Measurements from ENCODE around the gene SIL1. TPM values are rescaled to one million over a fixed set of nuclear protein-coding genes. Genes with fewer than 3 reads are reported as not detected.

Gene SIL1
- total RNA-seq, 2 donors from 2014 or later = 17.2 to 20.2 TPM

DNA sequence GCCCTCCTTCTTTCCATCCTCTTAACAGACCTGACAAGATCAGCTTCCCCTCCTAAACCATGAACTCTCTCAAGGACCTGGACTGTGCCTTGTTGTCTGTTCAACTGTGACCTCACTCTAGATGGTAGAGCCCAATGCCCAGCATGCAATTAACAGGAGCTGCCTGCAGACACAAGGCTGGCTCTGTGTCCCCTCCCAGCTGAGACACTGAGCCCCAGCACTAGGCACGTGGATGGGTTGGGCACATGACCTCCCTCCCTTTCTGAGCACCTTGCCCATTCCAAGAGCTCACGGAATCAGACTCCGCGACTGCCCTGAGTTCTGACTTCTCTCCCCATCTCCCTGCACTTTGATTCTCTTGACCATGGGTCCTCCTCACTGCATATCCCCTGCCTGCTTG, 229.6 kb downstream of the SIL1 start:
- Histone ChIP-seq H3K27ac (ENCODE audit: low read depth, low read length) (no peak overlapping the region), H3K4me1 (ENCODE audit: control insufficient read depth, insufficient read depth, low read length) (peaks cover 23% of the 10 kb centered on the region), H3K9me3 (ENCODE audit: control insufficient read depth, low read length) (no peaks in the 10 kb centered on the region), H3K9ac (ENCODE audit: extremely low read depth, low read length, poor library complexity, severe bottlenecking) (no peak overlapping the region), H3K27me3 (ENCODE audit: control insufficient read depth, insufficient read depth, low read length, poor library complexity, severe bottlenecking) (no peaks in the 10 kb centered on the region), H3K4me3 (ENCODE audit: low read length) (no peak overlapping the region), H3K36me3 (ENCODE audit: control insufficient read depth, insufficient read depth, low read length) (no peaks in the 10 kb centered on the region)
- no peaks in the 10 kb centered on the region for H3K36me3 Mint-ChIP-seq (ENCODE audit: low read depth)
- peaks cover 49% of the 10 kb centered on the region for H3K4me1 Mint-ChIP-seq
- no peaks in the 10 kb centered on the region for H3K27me3 Mint-ChIP-seq (ENCODE audit: insufficient read depth)
- DNase-seq = no peak
- no peaks in the 10 kb centered on the region for H3K9me3 Mint-ChIP-seq
- no peak overlapping the region for H3K4me3 Mint-ChIP-seq
- WGBS, 2 experiments (ENCODE audit: insufficient coverage in 1 of 2, insufficient read length in 1 of 2) = 88 to 96% methylated on average over 4 of the region's 4 CpGs
- no peak overlapping the region for H3K27ac Mint-ChIP-seq
- TF ChIP-seq CTCF (conservative IDR thresholded peaks at IDR 0.05) = no peak

DNA sequence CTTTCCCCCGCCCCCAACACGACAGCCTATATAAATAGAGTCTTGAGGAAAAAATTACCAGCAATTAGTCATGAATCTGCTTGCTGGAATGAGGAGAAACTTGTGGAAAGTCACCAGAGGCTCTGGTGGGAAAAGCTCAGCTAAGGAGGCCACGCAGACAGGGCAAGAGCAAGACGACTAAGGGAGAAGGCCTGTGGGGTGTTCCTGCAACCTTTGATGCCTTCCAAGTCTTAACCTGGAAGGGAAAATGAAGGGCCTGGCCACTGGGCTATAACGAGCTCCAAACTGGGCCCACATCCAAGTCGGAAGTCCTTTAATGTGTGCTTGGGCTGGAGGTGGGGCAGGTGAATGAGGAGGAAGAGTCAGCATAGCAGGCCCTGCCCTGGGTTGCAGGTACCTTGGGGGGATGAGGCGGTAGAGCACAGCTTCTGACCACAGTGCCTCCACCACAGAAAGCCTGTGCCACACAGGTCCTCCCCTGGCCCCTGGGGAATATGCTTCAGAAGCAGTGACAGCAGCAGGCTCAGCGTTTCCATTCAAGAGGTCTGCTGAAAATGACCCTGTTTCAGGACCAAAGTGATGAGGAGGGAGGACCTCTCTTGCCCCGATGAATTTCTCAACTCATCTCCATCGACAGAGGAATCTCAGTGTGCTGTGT, 230.2 kb downstream of the SIL1 start:
- Histone ChIP-seq H3K36me3 (ENCODE audit: control insufficient read depth, insufficient read depth, low read length) (no peaks in the 10 kb centered on the region), H3K27ac (ENCODE audit: low read depth, low read length) (no peak overlapping the region), H3K27me3 (ENCODE audit: control insufficient read depth, insufficient read depth, low read length, poor library complexity, severe bottlenecking) (no peaks in the 10 kb centered on the region), H3K9me3 (ENCODE audit: control insufficient read depth, low read length) (no peaks in the 10 kb centered on the region), H3K9ac (ENCODE audit: extremely low read depth, low read length, poor library complexity, severe bottlenecking) (no peak overlapping the region), H3K4me1 (ENCODE audit: control insufficient read depth, insufficient read depth, low read length) (peaks cover 29% of the 10 kb centered on the region), H3K4me3 (ENCODE audit: low read length) (no peak overlapping the region)
- Mint-ChIP-seq H3K27me3 (ENCODE audit: insufficient read depth) (no peaks in the 10 kb centered on the region), H3K4me1 (peaks cover 56% of the 10 kb centered on the region), H3K4me3 (no peak overlapping the region), H3K27ac (no peak overlapping the region), H3K9me3 (no peaks in the 10 kb centered on the region), H3K36me3 (ENCODE audit: low read depth) (no peaks in the 10 kb centered on the region)
- no peak for DNase-seq
- 86 to 91% methylated on average over 6 to 10 of the region's 10 CpGs for WGBS, 2 experiments (ENCODE audit: insufficient coverage in 1 of 2, insufficient read length in 1 of 2)
- no peak for TF ChIP-seq CTCF (conservative IDR thresholded peaks at IDR 0.05)

DNA sequence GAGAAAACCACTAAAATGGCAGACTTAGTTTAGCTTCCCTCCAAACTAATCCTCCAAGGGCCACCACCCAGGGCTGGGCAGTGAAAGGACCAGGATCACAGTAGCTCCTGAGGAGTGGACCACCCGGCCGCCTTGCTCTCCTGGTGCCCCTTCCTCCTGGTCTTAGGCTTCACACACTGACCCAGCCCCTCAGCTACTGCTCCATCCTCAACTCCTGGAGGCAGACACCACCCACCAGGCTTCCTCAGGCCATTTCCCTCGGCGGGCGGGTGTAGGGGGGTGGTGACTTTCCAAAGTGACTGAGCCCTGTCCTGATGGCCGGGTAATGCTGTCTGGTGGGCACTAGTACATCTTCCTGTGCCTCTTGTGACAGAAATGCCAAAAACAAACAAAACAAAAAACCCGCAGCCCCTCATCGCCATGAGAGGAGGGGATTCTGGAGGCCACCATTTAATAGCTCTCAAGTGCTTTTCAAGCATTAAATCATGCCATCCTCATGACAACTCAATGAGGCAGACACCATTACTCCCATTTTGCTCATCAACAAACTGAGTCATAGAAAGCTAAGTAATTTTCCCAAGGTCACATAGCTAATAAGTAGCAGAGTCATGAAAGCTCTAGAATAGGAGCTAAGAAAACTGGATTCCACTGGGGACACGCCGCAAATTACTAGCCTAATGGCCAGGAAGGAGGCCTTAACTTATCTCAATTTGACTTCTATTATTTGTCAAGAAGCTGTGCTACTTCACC, 231.8 kb downstream of the SIL1 start:
- Mint-ChIP-seq H3K27ac (no peak overlapping the region), H3K36me3 (ENCODE audit: low read depth) (no peaks in the 10 kb centered on the region), H3K9me3 (no peaks in the 10 kb centered on the region), H3K27me3 (ENCODE audit: insufficient read depth) (no peaks in the 10 kb centered on the region), H3K4me3 (no peak overlapping the region), H3K4me1 (peaks cover 58% of the 10 kb centered on the region)
- no peaks in the 10 kb centered on the region for H3K36me3 ChIP-seq (ENCODE audit: control insufficient read depth, insufficient read depth, low read length)
- DNase-seq = no peak
- H3K27me3 ChIP-seq (ENCODE audit: control insufficient read depth, insufficient read depth, low read length, poor library complexity, severe bottlenecking) = no peaks in the 10 kb centered on the region
- TF ChIP-seq CTCF (conservative IDR thresholded peaks at IDR 0.05) = no peak
- no peak overlapping the region for H3K9ac ChIP-seq (ENCODE audit: extremely low read depth, low read length, poor library complexity, severe bottlenecking)
- peaks cover 37% of the 10 kb centered on the region for H3K4me1 ChIP-seq (ENCODE audit: control insufficient read depth, insufficient read depth, low read length)
- H3K9me3 ChIP-seq (ENCODE audit: control insufficient read depth, low read length) = no peaks in the 10 kb centered on the region
- 96 to 99% methylated on average over 5 to 10 of the region's 10 CpGs for WGBS, 2 experiments (ENCODE audit: insufficient coverage in 1 of 2, insufficient read length in 1 of 2)
- no peak overlapping the region for H3K4me3 ChIP-seq (ENCODE audit: low read length)
- H3K27ac ChIP-seq (ENCODE audit: low read depth, low read length) = no peak overlapping the region

All from endodermal cell (in vitro differentiated cells).